GM12875 (cell line): Measurements from ENCODE around the gene TF.

Experiments
- H3K4me3 ChIP-seq: one replicate; pipeline ENCODE4 v1.5.1; 2011; ENCODE audit warnings: low read depth, low read length, control low read depth
- TF ChIP-seq, protein P1 (sequence below): IDR thresholded peaks from 2 replicates; pipeline ENCODE4 v1.5.1; 2011; ENCODE audit warnings: low read depth, mild to moderate bottlenecking, control low read depth, inconsistent platforms, low read length, moderate library complexity, borderline replicate concordance; ENCODE audit not compliant: insufficient read depth

The TF gene

DNA sequence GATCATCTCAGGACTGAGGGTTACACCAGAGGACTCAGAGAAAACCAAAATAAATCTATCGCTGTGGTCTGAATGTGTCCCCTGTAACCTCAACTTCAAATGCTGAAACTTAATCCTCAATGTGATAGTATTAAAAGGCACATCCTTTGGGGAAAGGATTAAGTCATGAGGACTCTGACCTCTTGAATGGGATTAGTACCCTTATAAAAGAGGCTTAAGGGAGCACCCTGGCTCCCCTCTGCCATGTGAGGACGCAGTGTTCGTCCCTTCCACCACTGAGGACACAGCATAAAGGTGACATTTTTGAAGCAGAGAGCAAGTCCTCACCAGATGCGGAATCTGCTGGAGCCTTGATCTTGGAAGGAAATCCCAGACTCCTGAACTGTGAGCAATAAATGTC is 98.9 kb downstream of the TF start:
- no peak overlapping the region for H3K4me3 ChIP-seq
- TF ChIP-seq, protein P1, sequence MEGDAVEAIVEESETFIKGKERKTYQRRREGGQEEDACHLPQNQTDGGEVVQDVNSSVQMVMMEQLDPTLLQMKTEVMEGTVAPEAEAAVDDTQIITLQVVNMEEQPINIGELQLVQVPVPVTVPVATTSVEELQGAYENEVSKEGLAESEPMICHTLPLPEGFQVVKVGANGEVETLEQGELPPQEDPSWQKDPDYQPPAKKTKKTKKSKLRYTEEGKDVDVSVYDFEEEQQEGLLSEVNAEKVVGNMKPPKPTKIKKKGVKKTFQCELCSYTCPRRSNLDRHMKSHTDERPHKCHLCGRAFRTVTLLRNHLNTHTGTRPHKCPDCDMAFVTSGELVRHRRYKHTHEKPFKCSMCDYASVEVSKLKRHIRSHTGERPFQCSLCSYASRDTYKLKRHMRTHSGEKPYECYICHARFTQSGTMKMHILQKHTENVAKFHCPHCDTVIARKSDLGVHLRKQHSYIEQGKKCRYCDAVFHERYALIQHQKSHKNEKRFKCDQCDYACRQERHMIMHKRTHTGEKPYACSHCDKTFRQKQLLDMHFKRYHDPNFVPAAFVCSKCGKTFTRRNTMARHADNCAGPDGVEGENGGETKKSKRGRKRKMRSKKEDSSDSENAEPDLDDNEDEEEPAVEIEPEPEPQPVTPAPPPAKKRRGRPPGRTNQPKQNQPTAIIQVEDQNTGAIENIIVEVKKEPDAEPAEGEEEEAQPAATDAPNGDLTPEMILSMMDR = no peak
